GM12873 (cell line): Measurements from ENCODE around the gene LDLRAD3.

ENCODE experiments used
- CTCF ChIP-seq: IDR thresholded peaks from 2 replicates; pipeline ENCODE4 v1.5.1; 2012; ENCODE audit warnings: low read depth, mild to moderate bottlenecking, moderate library complexity, low read length, control low read depth; ENCODE audit not compliant: insufficient read depth; ENCODE audit errors: missing control alignments

LDLRAD3 gene

DNA sequence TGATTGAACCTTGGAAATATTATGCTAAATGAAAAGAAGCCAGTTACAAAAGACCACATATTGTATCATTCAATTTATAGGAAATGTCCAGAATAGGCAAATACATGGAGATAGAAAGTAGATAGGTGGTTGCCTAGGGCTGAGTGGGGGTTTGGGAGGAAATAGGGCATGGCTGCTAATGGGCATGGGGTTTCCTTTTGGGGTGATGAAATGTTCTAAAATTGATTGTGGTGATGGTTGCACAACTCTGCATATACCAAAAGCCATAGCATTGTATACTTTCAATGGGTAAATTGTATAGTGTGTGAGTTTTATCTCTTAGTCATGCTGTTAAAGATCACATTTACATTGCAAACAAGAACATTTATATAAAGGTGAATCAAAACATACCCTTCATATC lies 48.7 kb downstream of the LDLRAD3 start:
- no peak for TF ChIP-seq CTCF

GRCh38 chr11:35994421-35994820 lies 50.6 kb downstream of the LDLRAD3 start:
- no peak for TF ChIP-seq CTCF

DNA sequence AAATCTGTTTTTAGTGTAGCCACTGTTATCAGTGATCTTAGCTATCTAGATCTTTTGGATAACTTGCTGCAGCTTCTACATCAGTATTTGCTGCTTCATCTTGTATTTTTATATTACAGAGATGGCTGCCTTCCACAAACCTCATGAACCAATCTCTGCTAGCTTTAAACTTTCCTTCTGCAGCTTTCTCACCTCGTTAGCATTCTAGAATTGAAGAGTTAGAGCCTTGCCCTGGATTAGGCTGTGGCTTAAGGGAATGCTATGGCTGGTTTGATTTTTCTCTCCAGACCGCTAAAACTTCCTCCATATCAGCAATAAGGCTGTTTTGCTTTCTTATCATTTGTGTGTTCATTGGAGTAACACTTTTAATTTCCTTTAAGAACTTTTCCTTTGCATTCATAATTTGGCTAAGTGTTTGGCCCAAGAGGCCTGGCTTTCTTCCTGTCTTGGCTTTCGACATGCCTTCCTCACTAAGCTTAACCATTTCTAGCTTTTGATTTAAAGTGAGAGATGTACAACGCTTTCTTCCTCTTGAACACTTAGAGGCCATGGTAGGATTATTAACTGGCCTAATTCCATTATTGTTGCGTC lies 51.9 kb downstream of the LDLRAD3 start:
- TF ChIP-seq CTCF, result no peak

- TF ChIP-seq CTCF, result no peak
Measured at GRCh38 chr11:35997902-35998520, 54.1 kb downstream of the LDLRAD3 start.

DNA sequence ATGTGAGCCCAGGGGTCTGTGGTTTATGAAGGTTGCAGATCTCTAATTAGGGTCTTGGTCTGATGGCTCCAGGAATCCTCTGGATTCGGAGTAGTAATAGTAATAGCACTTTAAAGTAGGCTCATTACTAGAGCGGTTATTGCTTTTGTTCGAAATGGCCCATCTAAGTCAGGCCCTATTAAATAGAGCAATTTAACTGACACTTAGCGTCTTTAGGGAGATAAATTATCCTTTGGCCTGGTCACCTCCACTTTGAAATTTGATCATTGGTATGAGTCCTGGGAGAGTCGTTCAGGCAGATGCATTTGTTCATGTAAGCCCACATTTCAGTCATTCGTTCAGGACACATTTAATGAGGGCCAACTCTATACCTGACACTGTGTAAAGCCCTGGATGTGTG lies 54.8 kb downstream of the LDLRAD3 start:
- no peak for TF ChIP-seq CTCF

DNA sequence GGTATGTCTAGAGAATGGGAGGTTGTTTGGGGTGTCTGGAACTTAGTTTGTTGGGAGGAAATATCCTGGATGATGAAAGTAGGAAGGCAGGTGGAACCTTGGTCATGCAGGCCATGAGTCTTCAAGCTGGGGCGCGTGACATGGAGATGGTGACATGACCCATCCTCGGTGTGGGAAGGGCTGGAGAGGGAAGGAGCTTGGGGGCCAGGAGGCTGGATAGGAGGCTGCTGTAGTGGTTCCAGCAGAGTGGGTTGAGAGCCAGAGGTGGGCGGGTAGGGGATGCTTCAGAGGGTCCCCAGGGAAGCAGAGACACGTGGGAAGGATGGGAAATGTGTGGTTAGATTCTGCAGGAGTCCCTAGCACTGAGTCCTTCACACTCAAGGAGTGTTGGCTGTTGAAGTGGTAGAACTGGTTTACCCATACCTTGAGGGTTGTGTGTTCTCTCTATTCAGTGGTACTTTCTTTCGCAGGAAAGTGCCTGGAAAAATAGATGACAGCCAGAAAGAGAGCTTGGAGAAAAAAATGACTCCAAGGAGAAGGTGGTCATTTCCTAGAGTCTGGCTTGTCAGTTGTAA lies 56.8 kb downstream of the LDLRAD3 start:
- TF ChIP-seq CTCF, result no peak

- TF ChIP-seq CTCF, result no peak
Measured at GRCh38 chr11:36002196-36002595, 58.3 kb downstream of the LDLRAD3 start.
